IPS DF 6.9 (cell line): Measurements from ENCODE around the gene RITA1.

ENCODE experiments used
- DNase-seq: peaks from one replicate; pipeline ENCODE4 v3.0.0-alpha.2; 2013; ENCODE audit warnings: low read depth, low spot score
- H3K27ac ChIP-seq: one replicate; pipeline ENCODE4 v1.5.1; 2013; ENCODE audit warnings: low read length, control low read depth
- H3K27me3 ChIP-seq: 2 replicates; pipeline ENCODE4 v1.6.1; 2013; ENCODE audit warnings: mild to moderate bottlenecking, low read length; ENCODE audit not compliant: control insufficient read depth, insufficient read depth
- H3K36me3 ChIP-seq: 2 replicates; pipeline ENCODE4 v1.6.1; 2013; ENCODE audit warnings: low read length; ENCODE audit not compliant: control insufficient read depth, insufficient read depth
- H3K4me1 ChIP-seq: 2 replicates; pipeline ENCODE4 v1.6.1; 2013; ENCODE audit warnings: low read length; ENCODE audit not compliant: control insufficient read depth, insufficient read depth
- H3K4me3 ChIP-seq: 2 replicates; pipeline ENCODE4 v1.5.1; 2013; ENCODE audit warnings: mild to moderate bottlenecking, low read length
- H3K9me3 ChIP-seq: 2 replicates; pipeline ENCODE4 v1.6.1; 2013; ENCODE audit warnings: low read length, inconsistent platforms; ENCODE audit not compliant: control insufficient read depth, insufficient read depth
- WGBS: extraction: QIAGEN DNeasy Blood & Tissue Kit; methylation state at CpG from one replicate; pipeline ENCODE4 v1.1.7; 2013; ENCODE audit warnings: mixed read lengths, missing lambda C conversion rate; ENCODE audit not compliant: insufficient read length, insufficient coverage; 5-methylcytosine and 5-hydroxymethylcytosine counted together

The RITA1 gene

GRCh38 chr12:113231235-113232088, 45.9 kb downstream of the RITA1 start:
- DNase-seq = no peak
- Histone ChIP-seq H3K36me3 (no peaks in the 10 kb centered on the region), H3K27ac (no peak overlapping the region), H3K27me3 (no peaks in the 10 kb centered on the region), H3K4me3 (no peak overlapping the region), H3K9me3 (no peaks in the 10 kb centered on the region), H3K4me1 (peaks cover 11% of the 10 kb centered on the region; the same call in 1 of the 2 replicates)
- WGBS = no CpG with 5 or more reads among the region's 8 CpGs

GRCh38 chr12:113232089-113232839, 46.7 kb downstream of the RITA1 start:
- peaks cover 11% of the 10 kb centered on the region; the same call in 1 of the 2 replicates for H3K4me1 ChIP-seq
- no peaks in the 10 kb centered on the region for H3K9me3 ChIP-seq
- no peaks in the 10 kb centered on the region for H3K27me3 ChIP-seq
- no peak for DNase-seq
- WGBS = no CpG with 5 or more reads among the region's 18 CpGs
- no peaks in the 10 kb centered on the region for H3K36me3 ChIP-seq
- no peak overlapping the region for H3K27ac ChIP-seq
- H3K4me3 ChIP-seq = no peak overlapping the region

- Histone ChIP-seq H3K4me1 (peaks cover 11% of the 10 kb centered on the region; the same call in 1 of the 2 replicates), H3K4me3 (no peak overlapping the region), H3K36me3 (no peaks in the 10 kb centered on the region), H3K27me3 (no peaks in the 10 kb centered on the region), H3K9me3 (no peaks in the 10 kb centered on the region), H3K27ac (no peak overlapping the region)
- peak; percentile 67 for DNase-seq
- WGBS = no CpG with 5 or more reads among the region's 25 CpGs
Measured at GRCh38 chr12:113232840-113233585, 47.5 kb downstream of the RITA1 start.

GRCh38 chr12:113233967-113234366, 48.4 kb downstream of the RITA1 start:
- H3K4me3 ChIP-seq = no peak overlapping the region
- H3K27me3 ChIP-seq = no peaks in the 10 kb centered on the region
- WGBS = no CpG with 5 or more reads among the region's 4 CpGs
- H3K4me1 ChIP-seq = peaks cover 11% of the 10 kb centered on the region; the same call in 1 of the 2 replicates
- no peak for DNase-seq
- H3K27ac ChIP-seq = no peak overlapping the region
- H3K36me3 ChIP-seq = no peaks in the 10 kb centered on the region
- no peaks in the 10 kb centered on the region for H3K9me3 ChIP-seq

GRCh38 chr12:113234483-113234882, 49.0 kb downstream of the RITA1 start:
- peaks cover 11% of the 10 kb centered on the region; the same call in 1 of the 2 replicates for H3K4me1 ChIP-seq
- WGBS = no CpG with 5 or more reads among the region's 4 CpGs

GRCh38 chr12:113235976-113236375, 50.5 kb downstream of the RITA1 start:
- H3K27ac ChIP-seq = no peak overlapping the region
- no peak for DNase-seq
- WGBS = no CpG with 5 or more reads among the region's 6 CpGs
- H3K36me3 ChIP-seq = no peaks in the 10 kb centered on the region
- H3K27me3 ChIP-seq = no peaks in the 10 kb centered on the region
- no peaks in the 10 kb centered on the region for H3K9me3 ChIP-seq
- H3K4me3 ChIP-seq = no peak overlapping the region
- peaks cover 11% of the 10 kb centered on the region; the same call in 1 of the 2 replicates for H3K4me1 ChIP-seq

More at GRCh38 chr12:113234483-113234882, 49.0 kb downstream of the RITA1 start:
- Histone ChIP-seq H3K27ac (no peak overlapping the region), H3K36me3 (no peaks in the 10 kb centered on the region), H3K27me3 (no peaks in the 10 kb centered on the region), H3K9me3 (no peaks in the 10 kb centered on the region), H3K4me3 (no peak overlapping the region)
- no peak for DNase-seq

- no peak for DNase-seq
- Histone ChIP-seq H3K36me3 (no peaks in the 10 kb centered on the region), H3K4me1 (peaks cover 11% of the 10 kb centered on the region; the same call in 1 of the 2 replicates), H3K27ac (no peak overlapping the region), H3K9me3 (no peaks in the 10 kb centered on the region), H3K27me3 (no peaks in the 10 kb centered on the region), H3K4me3 (no peak overlapping the region)
- no CpG with 5 or more reads among the region's 5 CpGs for WGBS
Measured at GRCh38 chr12:113236539-113237399, 51.2 kb downstream of the RITA1 start.

GRCh38 chr12:113237748-113238147, 52.2 kb downstream of the RITA1 start:
- H3K9me3 ChIP-seq = no peaks in the 10 kb centered on the region
- no peak for DNase-seq
- no CpG with 5 or more reads among the region's 4 CpGs for WGBS
- H3K27ac ChIP-seq = no peak overlapping the region
- H3K36me3 ChIP-seq = no peaks in the 10 kb centered on the region
- H3K4me1 ChIP-seq = peaks cover 4% of the 10 kb centered on the region; the same call in 1 of the 2 replicates
- no peaks in the 10 kb centered on the region for H3K27me3 ChIP-seq
- no peak overlapping the region for H3K4me3 ChIP-seq

GRCh38 chr12:113238309-113238708, 52.8 kb downstream of the RITA1 start:
- Histone ChIP-seq H3K27me3 (no peaks in the 10 kb centered on the region), H3K36me3 (no peaks in the 10 kb centered on the region), H3K4me1 (peaks cover 2% of the 10 kb centered on the region; the same call in 1 of the 2 replicates), H3K4me3 (no peak overlapping the region), H3K27ac (no peak overlapping the region), H3K9me3 (no peaks in the 10 kb centered on the region)
- no CpG with 5 or more reads among the region's 3 CpGs for WGBS
- DNase-seq = no peak
